CD14-positive monocyte (primary cell): ENCODE data around the gene GSTT2. TPM values are rescaled to one million over a fixed set of nuclear protein-coding genes. Genes with fewer than 3 reads are reported as not detected.

ENCODE experiments used
- DNase-seq, 3 donors: peaks; one replicate each; pipeline ENCODE4 v3.0.0-alpha.2; 2011 to 2022
- H2AFZ ChIP-seq: 2 replicates; pipeline ENCODE4 v1.6.0; 2012; ENCODE audit warnings: mild to moderate bottlenecking, low read depth, low read length, inconsistent platforms; ENCODE audit not compliant: insufficient read depth, poor library complexity, severe bottlenecking
- H3K27ac ChIP-seq, 2 donors: 1 replicate in 1 of 2; 2 replicates in 1 of 2; pipeline ENCODE4 v1.5.1; 2012 to 2013; ENCODE audit warnings: low read length in 2 of 2, control low read depth in 1 of 2, inconsistent platforms in 1 of 2, low read depth in 1 of 2, mild to moderate bottlenecking in 1 of 2
- H3K27me3 ChIP-seq, 2 donors: one replicate each; pipeline versions ENCODE4 v1.6.0 to v1.6.1; 2011 to 2013; ENCODE audit warnings: low read length in 2 of 2; ENCODE audit not compliant: control insufficient read depth in 2 of 2, insufficient read depth in 2 of 2
- H3K36me3 ChIP-seq, 2 donors: replicated peaks in 1 of 2; 1 replicate in 1 of 2; 2 replicates in 1 of 2; pipeline versions ENCODE4 v1.5.1 to v1.6.1; 2012 to 2013; ENCODE audit warnings: low read length in 2 of 2, control low read depth in 1 of 2, inconsistent platforms in 1 of 2, mild to moderate bottlenecking in 1 of 2; ENCODE audit not compliant: insufficient read depth in 2 of 2, control insufficient read depth in 1 of 2
- H3K4me1 ChIP-seq, 2 donors: 1 replicate in 1 of 2; 2 replicates in 1 of 2; pipeline versions ENCODE4 v1.5.1 to v1.6.1; 2012 to 2013; ENCODE audit warnings: low read length in 2 of 2, control low read depth in 1 of 2, inconsistent platforms in 1 of 2, mild to moderate bottlenecking in 1 of 2, moderate library complexity in 1 of 2; ENCODE audit not compliant: insufficient read depth in 2 of 2, control insufficient read depth in 1 of 2
- H3K4me2 ChIP-seq: replicated peaks from 2 replicates; pipeline ENCODE3; 2012; ENCODE audit warnings: low read length, moderate library complexity, mild to moderate bottlenecking; ENCODE audit not compliant: poor library complexity, severe bottlenecking; ENCODE audit errors: extremely low read depth
- H3K4me3 ChIP-seq, 3 experiments: fragments of 200-600 bp in 1 of 3; sonication (generic) in 1 of 3; replicated peaks in 1 of 3; 1 replicate in 2 of 3; 2 replicates in 1 of 3; pipeline ENCODE4 v1.5.1; 2011 to 2013; ENCODE audit warnings: low read length in 3 of 3, mild to moderate bottlenecking in 3 of 3, control low read depth in 2 of 3, low read depth in 2 of 3, inconsistent platforms in 1 of 3, moderate library complexity in 1 of 3
- H3K79me2 ChIP-seq: 2 replicates; pipeline ENCODE4 v1.6.0; 2012; ENCODE audit warnings: mild to moderate bottlenecking, control low read depth, inconsistent platforms, low read length, moderate library complexity; ENCODE audit not compliant: insufficient read depth
- H3K9ac ChIP-seq: 2 replicates; pipeline ENCODE4 v1.6.0; 2017; ENCODE audit warnings: low read length, mild to moderate bottlenecking; ENCODE audit not compliant: insufficient read depth, poor library complexity, severe bottlenecking
- H3K9me3 ChIP-seq, 2 donors: replicated peaks in 1 of 2; 1 replicate in 1 of 2; 2 replicates in 1 of 2; pipeline versions ENCODE4 v1.5.1 to v1.6.1; 2012 to 2013; ENCODE audit warnings: low read length in 2 of 2, control low read depth in 1 of 2; ENCODE audit not compliant: control insufficient read depth in 1 of 2, insufficient read depth in 1 of 2
- H4K20me1 ChIP-seq: 2 replicates; pipeline ENCODE4 v1.6.0; 2012; ENCODE audit warnings: mild to moderate bottlenecking, low read length, control low read depth, moderate library complexity; ENCODE audit not compliant: insufficient read depth
- H3K27ac Mint-ChIP-seq, 7 donors: one replicate each; pipeline ENCODE4 v1.8.0; 2020; ENCODE audit warnings: mild to moderate bottlenecking in 7 of 7, mixed read lengths in 7 of 7, moderate library complexity in 6 of 7, inconsistent platforms in 2 of 7
- H3K27me3 Mint-ChIP-seq, 3 donors: one replicate each; pipeline ENCODE4 v1.8.0; 2021 to 2022; ENCODE audit warnings: low read depth in 3 of 3, mild to moderate bottlenecking in 3 of 3, mixed read lengths in 3 of 3, moderate library complexity in 3 of 3, inconsistent platforms in 1 of 3
- H3K36me3 Mint-ChIP-seq, 2 donors: one replicate each; pipeline ENCODE4 v1.8.0; 2020; ENCODE audit warnings: mixed read lengths in 2 of 2, inconsistent platforms in 1 of 2, mild to moderate bottlenecking in 1 of 2
- H3K4me1 Mint-ChIP-seq: one replicate; pipeline ENCODE4 v1.8.0; 2020; ENCODE audit warnings: mild to moderate bottlenecking, mixed read lengths
- H3K4me3 Mint-ChIP-seq, 2 donors: one replicate each; pipeline ENCODE4 v1.8.0; 2020; ENCODE audit warnings: mild to moderate bottlenecking in 2 of 2, mixed read lengths in 2 of 2, moderate library complexity in 1 of 2
- H3K9me3 Mint-ChIP-seq, 7 donors: one replicate each; pipeline ENCODE4 v1.8.0; 2020 to 2022; ENCODE audit warnings: mixed read lengths in 7 of 7, mild to moderate bottlenecking in 6 of 7, moderate library complexity in 6 of 7, inconsistent platforms in 2 of 7
- CTCF ChIP-seq: fragments of 200-600 bp; IDR thresholded peaks from one replicate; pipeline ENCODE4 v1.8.0; 2022; ENCODE audit warnings: antibody characterized with exemption, mild to moderate bottlenecking
- WGBS: methylation state at CpG from one replicate; pipeline ENCODE4 v1.1.5; 2013; ENCODE audit warnings: missing lambda C conversion rate; ENCODE audit not compliant: insufficient coverage; 5-methylcytosine and 5-hydroxymethylcytosine counted together
- intact Hi-C, 2 donors: fragments of 100-400 bp; cut with micrococcal nuclease; formaldehyde crosslinking; loops; one replicate each; pipeline versions ENCODE4 v1.15.0 to v1.15.1; 2023
- polyA plus RNA-seq, 3 donors: library from polyadenylated mRNA; depleted of rRNA in 1 of 3; unstranded in 2 of 3; stranded (reverse) in 1 of 3; fragments of 300-500 nt in 2 of 3; fragments of >200 nt in 1 of 3; fragmentation: Illumina TruSeq in 2 of 3; gene quantifications; 1 replicate in 2 of 3; 2 replicates in 1 of 3; pipeline ENCODE4 v1.2.3, GENCODE V29; 2012 to 2021

GSTT2 gene
- polyA plus RNA-seq, 3 donors: 0.15 TPM; not detected in 2

- Histone ChIP-seq H4K20me1 (no peaks in the 10 kb centered on the region), H3K4me3 (no peak within 1 kb of the TSS), H3K27me3 (no peaks in the 10 kb centered on the region), H3K9me3 (no peaks in the 10 kb centered on the region), H3K36me3 (no peaks in the 10 kb centered on the region), H2AFZ (no peak within 1 kb of the TSS), H3K4me1 (no peaks in the 10 kb centered on the region), H3K4me2 (no peak within 1 kb of the TSS), H3K27ac (no peak within 1 kb of the TSS), H3K9ac (no peak within 1 kb of the TSS), H3K79me2 (no peaks in the 10 kb centered on the region)
- intact Hi-C loops: loop anchor here in 1 of 2 donors (5.0 kb wide), 1 partner anchor 68 kb away; no protein-coding TSS in a partner anchor
- Mint-ChIP-seq H3K4me3 (no peak within 1 kb of the TSS), H3K27me3 (peaks cover 3 to 7% (median 4%) of the 10 kb centered on the region in 3 donors), H3K4me1 (no peaks in the 10 kb centered on the region), H3K36me3 (no peaks in the 10 kb centered on the region), H3K27ac (no peak within 1 kb of the TSS), H3K9me3 (peaks cover 0 to 3% (median 0%) of the 10 kb centered on the region in 7 donors)
- TF ChIP-seq CTCF: no peak
- WGBS: 88% methylated on average over 6 of the region's 6 CpGs
- DNase-seq: no peak
Measured at GRCh38 chr22:24005201-24005600, 25.3 kb downstream of the GSTT2 start, which contains the start of gene GSTT4. Gene GSTT4, minus strand, starts transcription at chr22:24005453. Its CDS starts 97 bp downstream, at chr22:24005356.

- H2AFZ ChIP-seq: no peak overlapping the region
- Mint-ChIP-seq H3K9me3 (peaks cover 0 to 3% (median 0%) of the 10 kb centered on the region in 7 donors), H3K4me3 (no peak overlapping the region), H3K36me3 (no peaks in the 10 kb centered on the region), H3K4me1 (peaks cover 4% of the 10 kb centered on the region), H3K27me3 (peaks cover 3 to 7% (median 4%) of the 10 kb centered on the region in 3 donors), H3K27ac (no peak overlapping the region)
- no peaks in the 10 kb centered on the region for H3K9me3 ChIP-seq
- H3K36me3 ChIP-seq: no peaks in the 10 kb centered on the region
- no peak overlapping the region for H3K4me3 ChIP-seq
- no peaks in the 10 kb centered on the region for H3K4me1 ChIP-seq
- no peak overlapping the region for H3K27ac ChIP-seq
- WGBS: 84% methylated on average over 8 of the region's 10 CpGs
- no peak overlapping the region for H3K4me2 ChIP-seq
- intact Hi-C loops: loop anchor here in 1 of 2 donors (5.0 kb wide), 1 partner anchor 69 kb away; no protein-coding TSS in a partner anchor
- H3K9ac ChIP-seq: no peak overlapping the region
- H3K27me3 ChIP-seq: no peaks in the 10 kb centered on the region
- no peak for TF ChIP-seq CTCF
- peaks cover 2% of the 10 kb centered on the region for H3K79me2 ChIP-seq
- no peak for DNase-seq
- no peaks in the 10 kb centered on the region for H4K20me1 ChIP-seq
Measured at GRCh38 chr22:24006207-24006913, 26.4 kb downstream of the GSTT2 start.
